ENCODE results near the gene ZIC2. TPM values are rescaled to one million over a fixed set of nuclear protein-coding genes. Genes with fewer than 3 reads are reported as not detected.

Gene ZIC2
- total and polyA plus RNA-seq, 2 donors (not counting 1 experiment from before 2014, with no cell fraction given): not detected

GRCh38 chr13:99963816-99964339 is 17.7 kb upstream of the ZIC2 start:
- Histone ChIP-seq H3K4me2 (ENCODE audit: extremely low read depth, insufficient read depth, low read length) (no peak overlapping the region), H4K20me1 (ENCODE audit: control insufficient read depth, extremely low read depth, insufficient read depth, low read length) (peaks cover 1% of the 10 kb centered on the region), H3K9me3 (ENCODE audit: control insufficient read depth, insufficient read depth, low read depth, low read length) (no peaks in the 10 kb centered on the region), H3K79me2 (ENCODE audit: control insufficient read depth, insufficient read depth, low read length) (no peaks in the 10 kb centered on the region), H3K4me3 (replicated peaks in 1 of 4; ENCODE audit: control extremely low read depth in 1 of 4, insufficient read depth in 1 of 4, low read depth in 3 of 4, low read length in 4 of 4) (no peak overlapping the region), H3K36me3 (ENCODE audit: control insufficient read depth, insufficient read depth, low read length) (no peaks in the 10 kb centered on the region), H2AFZ (ENCODE audit: low read length) (no peak overlapping the region), H3K9ac (ENCODE audit: insufficient read depth, low read length) (no peak overlapping the region), H3K4me1 (ENCODE audit: control insufficient read depth, extremely low read depth, insufficient read depth, low read length) (no peaks in the 10 kb centered on the region), H3K27me3 (ENCODE audit: control insufficient read depth, insufficient read depth, low read length) (peaks cover 52% of the 10 kb centered on the region), H3K27ac (ENCODE audit: insufficient read depth, low read length) (no peak overlapping the region)
- DNase-seq (ENCODE audit: low read depth in 2 of 2): no peak
- TF ChIP-seq CTCF (conservative IDR thresholded peaks at IDR 0.05 in 1 of 2, IDR thresholded peaks at IDR 0.05 in 1 of 2; ENCODE audit: low read depth in 1 of 2, low read length in 2 of 2) (no peak), EZH2 (IDR thresholded peaks at IDR 0.05; ENCODE audit: low read length, missing control alignments) (no peak)

GRCh38 chr13:99965329-99966000 is 16.1 kb upstream of the ZIC2 start:
- Histone ChIP-seq H3K9me3 (ENCODE audit: control insufficient read depth, insufficient read depth, low read depth, low read length) (no peaks in the 10 kb centered on the region), H3K4me3 (replicated peaks in 1 of 4; ENCODE audit: control extremely low read depth in 1 of 4, insufficient read depth in 1 of 4, low read depth in 3 of 4, low read length in 4 of 4) (no peak overlapping the region), H3K79me2 (ENCODE audit: control insufficient read depth, insufficient read depth, low read length) (no peaks in the 10 kb centered on the region), H3K4me2 (ENCODE audit: extremely low read depth, insufficient read depth, low read length) (no peak overlapping the region), H3K27ac (ENCODE audit: insufficient read depth, low read length) (no peak overlapping the region), H3K4me1 (ENCODE audit: control insufficient read depth, extremely low read depth, insufficient read depth, low read length) (no peaks in the 10 kb centered on the region), H3K27me3 (ENCODE audit: control insufficient read depth, insufficient read depth, low read length) (peaks cover 52% of the 10 kb centered on the region), H3K9ac (ENCODE audit: insufficient read depth, low read length) (no peak overlapping the region), H4K20me1 (ENCODE audit: control insufficient read depth, extremely low read depth, insufficient read depth, low read length) (peaks cover 1% of the 10 kb centered on the region), H3K36me3 (ENCODE audit: control insufficient read depth, insufficient read depth, low read length) (no peaks in the 10 kb centered on the region), H2AFZ (ENCODE audit: low read length) (no peak overlapping the region)
- TF ChIP-seq EZH2 (IDR thresholded peaks at IDR 0.05; ENCODE audit: low read length, missing control alignments): peak; percentile 39
- TF ChIP-seq CTCF (conservative IDR thresholded peaks at IDR 0.05 in 1 of 2, IDR thresholded peaks at IDR 0.05 in 1 of 2; ENCODE audit: low read depth in 1 of 2, low read length in 2 of 2): no peak
- no peak for DNase-seq (ENCODE audit: low read depth in 2 of 2)

GRCh38 chr13:99966064-99966805 is 15.3 kb upstream of the ZIC2 start:
- Histone ChIP-seq H3K4me2 (ENCODE audit: extremely low read depth, insufficient read depth, low read length) (no peak overlapping the region), H3K4me3 (replicated peaks in 1 of 4; ENCODE audit: control extremely low read depth in 1 of 4, insufficient read depth in 1 of 4, low read depth in 3 of 4, low read length in 4 of 4) (no peak overlapping the region), H3K27ac (ENCODE audit: insufficient read depth, low read length) (no peak overlapping the region), H4K20me1 (ENCODE audit: control insufficient read depth, extremely low read depth, insufficient read depth, low read length) (peaks cover 1% of the 10 kb centered on the region), H3K4me1 (ENCODE audit: control insufficient read depth, extremely low read depth, insufficient read depth, low read length) (no peaks in the 10 kb centered on the region), H3K27me3 (ENCODE audit: control insufficient read depth, insufficient read depth, low read length) (peaks cover 51% of the 10 kb centered on the region), H3K9ac (ENCODE audit: insufficient read depth, low read length) (no peak overlapping the region), H3K9me3 (ENCODE audit: control insufficient read depth, insufficient read depth, low read depth, low read length) (no peaks in the 10 kb centered on the region), H3K79me2 (ENCODE audit: control insufficient read depth, insufficient read depth, low read length) (no peaks in the 10 kb centered on the region), H2AFZ (ENCODE audit: low read length) (no peak overlapping the region), H3K36me3 (ENCODE audit: control insufficient read depth, insufficient read depth, low read length) (no peaks in the 10 kb centered on the region)
- DNase-seq (ENCODE audit: low read depth in 2 of 2): no peak
- TF ChIP-seq EZH2 (IDR thresholded peaks at IDR 0.05; ENCODE audit: low read length, missing control alignments): no peak
- no peak for TF ChIP-seq CTCF (conservative IDR thresholded peaks at IDR 0.05 in 1 of 2, IDR thresholded peaks at IDR 0.05 in 1 of 2; ENCODE audit: low read depth in 1 of 2, low read length in 2 of 2)

All from fibroblast of lung (primary cell).